Ectodermal cell (in vitro differentiated cells): ENCODE results near the gene HDAC7.

Experiments
- H3K27ac ChIP-seq: 2 replicates; pipeline ENCODE4 v1.7.0; 2013; ENCODE audit warnings: mild to moderate bottlenecking, low read depth, low read length; ENCODE audit not compliant: insufficient read depth, poor library complexity, severe bottlenecking
- H3K27me3 ChIP-seq: 2 replicates; pipeline ENCODE4 v1.7.0; 2013; ENCODE audit warnings: mild to moderate bottlenecking, low read length; ENCODE audit not compliant: insufficient read depth, control insufficient read depth, poor library complexity, severe bottlenecking
- H3K36me3 ChIP-seq: one replicate; pipeline ENCODE4 v1.7.0; 2013; ENCODE audit warnings: low read length; ENCODE audit not compliant: control insufficient read depth, insufficient read depth
- H3K4me1 ChIP-seq: one replicate; pipeline ENCODE4 v1.7.0; 2013; ENCODE audit warnings: low read length; ENCODE audit not compliant: control insufficient read depth, insufficient read depth
- H3K4me3 ChIP-seq: 2 replicates; pipeline ENCODE4 v1.7.0; 2013; ENCODE audit warnings: low read depth, low read length, control low read depth; ENCODE audit not compliant: insufficient read depth
- H3K9me3 ChIP-seq: 2 replicates; pipeline ENCODE4 v1.7.0; 2013; ENCODE audit warnings: mild to moderate bottlenecking, low read length, moderate library complexity; ENCODE audit not compliant: control insufficient read depth
- WGBS, 2 experiments: methylation state at CpG; one replicate each; pipeline ENCODE4 v1.1.7; 2013; ENCODE audit warnings: missing lambda C conversion rate in 2 of 2; 5-methylcytosine and 5-hydroxymethylcytosine counted together

Gene HDAC7

DNA sequence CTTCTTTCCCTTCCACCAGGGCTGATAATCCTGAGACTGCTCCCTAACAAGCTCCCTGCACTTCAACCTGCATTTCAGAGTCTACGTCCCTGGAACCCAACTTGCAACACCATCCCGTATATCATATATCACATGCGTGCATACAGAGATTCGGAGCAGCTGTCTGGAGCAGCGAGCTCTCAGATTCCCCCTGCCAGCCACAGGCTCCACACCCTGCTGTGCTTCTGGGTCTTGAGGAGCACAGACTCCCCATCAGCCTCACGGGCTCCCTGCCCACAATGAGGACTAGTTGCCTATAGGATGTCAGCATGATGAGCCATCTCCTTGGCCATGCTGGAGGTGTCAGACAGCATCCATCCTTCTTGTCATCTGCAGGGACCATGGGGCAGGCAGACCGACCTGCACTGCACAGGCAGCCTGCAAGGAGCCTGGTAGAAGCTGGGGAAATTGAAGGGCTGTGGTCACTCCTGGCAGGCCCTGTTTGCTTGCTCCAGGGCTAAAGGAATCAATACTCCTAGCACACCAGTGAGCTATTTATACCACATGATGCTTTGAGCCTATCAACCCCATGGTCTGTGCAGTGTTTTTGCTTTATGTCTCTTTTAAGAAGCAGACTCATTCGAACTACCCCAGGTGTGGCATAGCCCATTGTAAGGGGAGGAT is 19.6 kb upstream of the HDAC7 start:
- 82 to 83% methylated on average over 8 of the region's 8 CpGs for WGBS, 2 experiments
- H3K4me1 ChIP-seq: peaks cover 12% of the 10 kb centered on the region
- H3K9me3 ChIP-seq: no peaks in the 10 kb centered on the region
- H3K36me3 ChIP-seq: no peaks in the 10 kb centered on the region
- H3K27me3 ChIP-seq: peaks cover 4% of the 10 kb centered on the region
- H3K4me3 ChIP-seq: no peak overlapping the region
- H3K27ac ChIP-seq: no peak overlapping the region

DNA sequence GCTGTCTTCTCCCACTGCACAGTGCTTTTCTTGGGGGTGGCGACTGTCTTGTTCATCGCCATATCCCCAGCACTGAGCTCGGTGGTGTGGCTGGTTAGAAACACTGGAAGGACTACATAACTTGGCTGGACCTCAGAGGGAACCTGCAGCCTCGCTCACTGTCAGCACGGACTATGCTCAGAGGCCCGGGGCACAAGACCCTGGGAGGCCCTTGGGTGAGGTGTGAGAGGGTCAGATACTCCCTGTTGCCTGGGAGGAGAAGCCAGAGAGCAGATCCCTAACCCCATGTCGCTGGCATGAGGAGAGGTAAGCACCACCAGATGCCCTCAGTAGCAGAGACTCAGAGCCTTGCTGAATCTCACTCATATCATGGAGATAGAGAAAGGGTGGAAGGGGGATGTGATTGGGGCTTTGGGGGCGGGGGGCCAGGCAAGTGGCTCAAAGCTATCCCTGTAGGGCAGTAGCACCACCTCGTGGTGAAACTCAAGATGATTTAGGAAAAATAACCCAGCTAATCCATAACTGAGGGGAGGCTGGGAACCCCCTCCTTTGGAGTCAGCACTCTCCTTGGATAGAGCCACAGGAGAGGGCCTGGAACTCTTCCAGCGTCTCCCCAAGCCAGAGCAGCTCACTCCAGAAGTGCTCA is 18.7 kb upstream of the HDAC7 start:
- WGBS, 2 experiments: 54 to 56% methylated on average over 10 of the region's 10 CpGs
- Histone ChIP-seq H3K27ac (no peak overlapping the region), H3K4me1 (peaks cover 12% of the 10 kb centered on the region), H3K4me3 (no peak overlapping the region), H3K36me3 (no peaks in the 10 kb centered on the region), H3K27me3 (peaks cover 2% of the 10 kb centered on the region), H3K9me3 (no peaks in the 10 kb centered on the region)

GRCh38 chr12:47837190-47838171 is 17.8 kb upstream of the HDAC7 start:
- 63 to 65% methylated on average over 12 of the region's 13 CpGs for WGBS, 2 experiments
- Histone ChIP-seq H3K4me3 (no peak overlapping the region), H3K27ac (no peak overlapping the region), H3K4me1 (peaks cover 12% of the 10 kb centered on the region), H3K36me3 (no peaks in the 10 kb centered on the region), H3K9me3 (no peaks in the 10 kb centered on the region), H3K27me3 (no peaks in the 10 kb centered on the region)

DNA sequence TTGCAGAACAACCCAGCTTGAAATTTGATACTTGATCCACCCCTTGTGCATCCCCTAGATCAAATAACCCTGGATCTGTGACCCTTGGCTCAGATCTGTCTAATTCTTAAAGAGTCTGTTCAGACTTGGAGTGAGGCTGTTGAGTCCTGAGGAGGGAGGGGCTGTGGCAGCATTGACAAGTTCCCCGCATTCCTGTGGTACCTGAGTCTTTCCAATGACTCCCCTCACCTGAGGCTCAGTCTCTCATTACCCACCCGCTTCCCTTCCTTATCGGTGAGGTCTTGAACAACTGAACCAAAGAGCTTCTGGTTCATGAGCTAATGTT is 16.1 kb upstream of the HDAC7 start:
- WGBS, 2 experiments: 87 to 90% methylated on average over 3 of the region's 3 CpGs
- H3K4me1 ChIP-seq: peaks cover 12% of the 10 kb centered on the region
- H3K9me3 ChIP-seq: no peaks in the 10 kb centered on the region
- no peaks in the 10 kb centered on the region for H3K36me3 ChIP-seq
- H3K27me3 ChIP-seq: no peaks in the 10 kb centered on the region
- H3K4me3 ChIP-seq: no peak overlapping the region
- H3K27ac ChIP-seq: no peak overlapping the region

DNA sequence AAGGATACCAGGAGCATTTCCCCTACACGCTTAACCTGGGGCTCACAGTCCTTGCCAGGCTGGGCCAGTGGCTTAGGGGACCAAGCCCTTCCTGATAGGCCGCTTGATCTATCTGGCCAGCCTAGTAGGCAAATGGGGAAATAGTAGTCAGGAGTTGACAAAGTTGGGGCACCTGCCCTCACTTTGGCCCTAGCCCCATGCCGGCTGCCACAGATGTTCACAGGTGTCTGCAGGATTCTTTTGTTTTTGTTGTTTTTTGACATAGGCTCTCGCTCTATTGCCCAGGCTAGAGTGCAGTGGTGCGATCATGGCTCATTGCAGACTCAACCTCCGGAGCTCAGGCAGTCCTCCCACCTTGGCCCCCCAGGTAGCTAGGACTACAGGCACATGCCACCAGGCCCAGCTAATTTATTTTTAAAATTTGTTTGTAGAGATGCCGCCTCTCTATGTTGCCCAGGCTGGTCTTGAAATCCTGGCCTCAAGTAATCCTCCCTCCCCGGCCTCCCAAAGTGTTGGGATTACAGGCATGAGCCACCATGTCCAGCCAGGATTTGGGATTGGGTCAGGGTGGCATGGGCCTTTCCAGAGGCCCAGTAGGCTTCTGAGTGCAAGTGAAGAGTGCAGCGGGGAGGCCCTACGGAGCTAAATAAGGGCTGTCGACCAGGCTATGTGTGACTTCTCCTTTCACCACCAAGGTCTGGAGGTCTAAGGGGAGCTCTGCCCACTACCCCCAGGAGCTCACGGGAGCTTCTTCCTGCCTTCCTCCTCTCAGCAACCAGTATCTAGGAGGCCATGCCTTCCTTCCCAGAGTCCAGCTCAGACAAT is 15.5 kb upstream of the HDAC7 start:
- Histone ChIP-seq H3K36me3 (no peaks in the 10 kb centered on the region), H3K4me3 (no peak overlapping the region), H3K27ac (no peak overlapping the region), H3K4me1 (peaks cover 12% of the 10 kb centered on the region), H3K27me3 (no peaks in the 10 kb centered on the region), H3K9me3 (no peaks in the 10 kb centered on the region)
- WGBS, 2 experiments: 91% methylated on average over 12 of the region's 12 CpGs

DNA sequence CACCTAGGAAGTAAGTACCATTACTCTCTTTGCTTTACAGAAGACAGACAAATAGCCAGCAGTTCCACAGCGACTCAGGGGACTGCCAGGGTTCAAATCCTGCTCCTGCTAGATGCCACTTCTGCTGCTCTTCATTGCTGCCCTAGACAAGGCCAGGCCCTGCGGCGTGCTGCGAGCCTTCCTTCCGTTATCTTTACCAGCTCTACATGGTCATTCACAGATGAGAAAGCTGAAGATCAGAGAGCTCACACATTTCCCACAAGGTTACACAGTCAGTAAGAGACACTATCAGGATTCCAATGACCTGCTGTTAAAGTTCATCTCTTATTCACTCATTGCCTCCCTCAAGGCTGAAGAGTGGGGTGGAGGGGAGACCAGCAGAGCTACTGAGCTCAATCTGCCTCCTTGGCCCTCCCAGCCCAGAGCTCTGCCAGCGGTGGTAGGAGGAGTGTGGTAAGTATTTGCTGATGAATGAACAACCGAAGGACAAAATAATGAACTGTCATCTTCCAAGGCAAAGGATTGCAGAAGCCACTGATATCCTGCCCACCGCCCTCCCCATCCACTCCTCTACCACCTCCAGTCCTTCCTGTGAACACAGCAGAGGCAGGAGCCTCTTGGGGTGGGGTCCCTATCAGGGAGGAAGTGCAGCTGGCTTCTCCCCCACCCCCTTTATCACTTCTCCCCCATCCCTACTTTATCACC is 14.6 kb upstream of the HDAC7 start:
- WGBS, 2 experiments: 92 to 93% methylated on average over 8 of the region's 8 CpGs
- H3K27me3 ChIP-seq: no peaks in the 10 kb centered on the region
- no peak overlapping the region for H3K27ac ChIP-seq
- H3K9me3 ChIP-seq: no peaks in the 10 kb centered on the region
- peaks cover 12% of the 10 kb centered on the region for H3K4me1 ChIP-seq
- no peak overlapping the region for H3K4me3 ChIP-seq
- H3K36me3 ChIP-seq: no peaks in the 10 kb centered on the region

DNA sequence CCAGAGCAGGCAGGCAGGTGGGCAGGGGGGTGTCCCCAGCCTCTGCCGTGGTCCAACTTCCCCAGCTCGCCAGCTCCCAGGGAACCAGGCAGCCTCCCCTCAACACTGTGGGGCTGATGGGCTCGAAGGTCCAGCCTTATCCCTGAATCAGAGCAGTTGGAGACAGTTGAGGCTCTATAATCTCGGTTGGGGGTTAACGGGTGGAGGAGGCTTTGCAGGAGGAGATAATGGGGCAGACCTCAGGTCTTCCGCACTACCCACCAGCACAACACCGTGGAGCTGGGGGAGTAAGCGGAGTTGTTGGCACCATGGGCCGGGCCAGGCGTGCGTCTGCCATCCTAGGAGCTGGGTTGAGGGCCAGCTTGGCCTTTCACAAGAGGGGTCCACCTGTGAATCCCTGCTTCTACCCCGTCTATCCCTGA is 13.9 kb upstream of the HDAC7 start:
- Histone ChIP-seq H3K27ac (no peak overlapping the region), H3K4me3 (no peak overlapping the region), H3K9me3 (no peaks in the 10 kb centered on the region), H3K27me3 (no peaks in the 10 kb centered on the region), H3K36me3 (no peaks in the 10 kb centered on the region), H3K4me1 (peaks cover 18% of the 10 kb centered on the region)
- 92 to 93% methylated on average over 12 of the region's 12 CpGs for whole genome bisulfite sequencing, 2 experiments

DNA sequence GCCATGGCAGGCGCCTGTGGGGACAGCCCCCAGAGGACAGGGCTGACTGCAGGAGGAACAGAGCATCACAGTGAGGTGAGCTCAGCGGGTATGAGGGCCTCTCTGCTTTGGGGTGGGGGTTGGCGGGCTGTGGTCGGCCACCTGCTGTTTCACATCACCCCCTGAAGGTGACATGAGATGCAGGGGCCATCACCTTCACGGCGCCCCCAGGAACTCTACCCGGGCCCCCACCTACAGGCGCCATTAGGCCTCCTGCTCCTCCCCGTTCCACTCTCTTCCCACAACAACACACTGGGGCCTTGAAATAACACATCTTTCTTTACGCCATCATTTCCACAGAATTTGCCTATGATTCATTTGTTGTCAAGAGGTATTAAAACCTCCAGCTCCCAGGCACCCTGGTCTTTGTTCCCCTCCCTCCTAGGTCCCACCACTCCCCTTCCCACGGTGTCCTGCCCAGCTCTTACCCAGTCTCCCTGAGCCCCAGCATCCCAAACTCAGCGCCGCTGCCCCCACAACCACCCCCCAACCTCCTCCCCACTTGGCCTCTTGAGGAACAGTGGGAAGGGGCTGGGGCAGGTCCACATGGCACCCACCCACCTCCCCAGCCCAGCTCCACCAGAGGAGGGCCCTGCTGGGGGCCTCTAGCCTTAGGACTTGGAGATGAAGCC is 12.7 kb upstream of the HDAC7 start:
- H3K4me1 ChIP-seq: peaks cover 18% of the 10 kb centered on the region
- no peaks in the 10 kb centered on the region for H3K36me3 ChIP-seq
- H3K4me3 ChIP-seq: no peak overlapping the region
- H3K9me3 ChIP-seq: no peaks in the 10 kb centered on the region
- no peaks in the 10 kb centered on the region for H3K27me3 ChIP-seq
- WGBS, 2 experiments: 90 to 92% methylated on average over 13 of the region's 13 CpGs
- no peak overlapping the region for H3K27ac ChIP-seq

DNA sequence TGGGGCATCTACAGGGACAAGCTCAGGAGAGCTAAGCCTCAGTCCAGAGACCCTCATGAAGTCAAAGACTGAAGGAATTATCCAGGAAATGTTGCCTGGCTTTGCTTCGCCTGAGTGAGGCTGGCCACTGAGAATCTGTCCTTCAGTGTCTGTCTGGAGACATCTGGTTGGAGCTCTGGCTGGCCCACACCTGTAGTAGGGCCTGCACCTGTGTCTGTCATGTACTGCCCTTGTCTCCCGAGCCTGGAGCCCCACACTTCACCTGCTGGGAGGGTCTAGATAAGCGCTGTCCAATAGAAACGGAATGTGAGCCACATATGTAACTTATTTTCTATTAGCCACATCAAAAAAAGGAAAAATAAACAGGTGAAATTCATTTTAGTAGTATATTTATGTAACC is 9.9 kb upstream of the HDAC7 start:
- Histone ChIP-seq H3K4me3 (no peak overlapping the region), H3K27ac (no peak overlapping the region), H3K4me1 (peaks cover 6% of the 10 kb centered on the region), H3K36me3 (no peaks in the 10 kb centered on the region), H3K27me3 (no peaks in the 10 kb centered on the region), H3K9me3 (no peaks in the 10 kb centered on the region)
- WGBS, 2 experiments: 60 to 63% methylated on average over 3 to 4 of the region's 4 CpGs
